ENCODE measurements around the gene MAN2A2.
"Not testable (repeated sequence)": the region's sequence is repeated elsewhere in the genome, so short reads cannot be mapped to it uniquely, and the experiment has no call there.

MAN2A2 gene

GRCh38 chr15:90905306-90906180 is 2.4 kb downstream of the MAN2A2 start:
- no peak for FAIRE-seq

GRCh38 chr15:90906181-90906849 is 3.2 kb downstream of the MAN2A2 start:
- FAIRE-seq, result no peak

GRCh38 chr15:90907051-90907660 is 4.1 kb downstream of the MAN2A2 start:
- no peak for FAIRE-seq

- FAIRE-seq, result no peak
Measured at GRCh38 chr15:90907838-90908507, 4.9 kb downstream of the MAN2A2 start.

- FAIRE-seq, result not testable (repeated sequence)
Measured at GRCh38 chr15:90909449-90909848, 6.3 kb downstream of the MAN2A2 start.

GRCh38 chr15:90909976-90910375 is 6.9 kb downstream of the MAN2A2 start:
- no peak for FAIRE-seq

GRCh38 chr15:90910441-90911301 is 7.6 kb downstream of the MAN2A2 start:
- FAIRE-seq, result no peak

- FAIRE-seq, result no peak
Measured at GRCh38 chr15:90911302-90911623, 8.2 kb downstream of the MAN2A2 start.

GRCh38 chr15:90911906-90912769 is 9.0 kb downstream of the MAN2A2 start:
- FAIRE-seq, result no peak

- FAIRE-seq, result no peak
Measured at GRCh38 chr15:90912770-90913075, 9.6 kb downstream of the MAN2A2 start.

- FAIRE-seq, result no peak
Measured at GRCh38 chr15:90913398-90913944, 10.4 kb downstream of the MAN2A2 start.

- FAIRE-seq, result no peak
Measured at GRCh38 chr15:90914305-90915080, 11.4 kb downstream of the MAN2A2 start.

GRCh38 chr15:90915216-90915807 is 12.2 kb downstream of the MAN2A2 start:
- FAIRE-seq, result no peak

- FAIRE-seq, result no peak
Measured at GRCh38 chr15:90915808-90916440, 12.8 kb downstream of the MAN2A2 start.

- no peak for FAIRE-seq
Measured at GRCh38 chr15:90916461-90916860, 13.4 kb downstream of the MAN2A2 start.

- FAIRE-seq, result no peak
Measured at GRCh38 chr15:90917569-90917968, 14.5 kb downstream of the MAN2A2 start.

- no peak for FAIRE-seq
Measured at GRCh38 chr15:90918034-90918788, 15.1 kb downstream of the MAN2A2 start.

GRCh38 chr15:90918835-90919234 is 15.7 kb downstream of the MAN2A2 start:
- FAIRE-seq, result no peak

GRCh38 chr15:90921887-90922286 is 18.8 kb downstream of the MAN2A2 start:
- FAIRE-seq, result no peak
